ENCODE results near the gene PKNOX2. TPM values are rescaled to one million over a fixed set of nuclear protein-coding genes. Genes with fewer than 3 reads are reported as not detected.

Gene PKNOX2
- total RNA-seq, 1 donor from 2014 or later: 12.1 TPM

DNA sequence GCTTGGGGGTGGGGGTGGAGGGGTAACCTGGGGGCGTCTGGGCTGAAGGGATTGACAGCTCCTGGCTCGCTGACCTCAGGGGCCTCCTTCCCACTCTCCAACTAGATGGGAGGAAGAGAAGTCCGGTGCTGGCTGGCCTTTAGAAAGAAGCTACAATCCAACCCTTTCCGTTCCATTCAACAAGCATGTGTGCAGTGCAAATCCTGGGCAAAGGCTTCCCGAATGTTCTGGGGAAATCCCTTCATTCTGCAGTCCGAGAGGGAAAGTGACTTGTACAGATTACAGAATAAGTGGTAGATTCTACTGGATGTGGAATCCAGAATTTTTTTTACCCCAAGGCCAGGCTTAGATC is 181.6 kb downstream of the PKNOX2 start:
- TF ChIP-seq, protein P1, sequence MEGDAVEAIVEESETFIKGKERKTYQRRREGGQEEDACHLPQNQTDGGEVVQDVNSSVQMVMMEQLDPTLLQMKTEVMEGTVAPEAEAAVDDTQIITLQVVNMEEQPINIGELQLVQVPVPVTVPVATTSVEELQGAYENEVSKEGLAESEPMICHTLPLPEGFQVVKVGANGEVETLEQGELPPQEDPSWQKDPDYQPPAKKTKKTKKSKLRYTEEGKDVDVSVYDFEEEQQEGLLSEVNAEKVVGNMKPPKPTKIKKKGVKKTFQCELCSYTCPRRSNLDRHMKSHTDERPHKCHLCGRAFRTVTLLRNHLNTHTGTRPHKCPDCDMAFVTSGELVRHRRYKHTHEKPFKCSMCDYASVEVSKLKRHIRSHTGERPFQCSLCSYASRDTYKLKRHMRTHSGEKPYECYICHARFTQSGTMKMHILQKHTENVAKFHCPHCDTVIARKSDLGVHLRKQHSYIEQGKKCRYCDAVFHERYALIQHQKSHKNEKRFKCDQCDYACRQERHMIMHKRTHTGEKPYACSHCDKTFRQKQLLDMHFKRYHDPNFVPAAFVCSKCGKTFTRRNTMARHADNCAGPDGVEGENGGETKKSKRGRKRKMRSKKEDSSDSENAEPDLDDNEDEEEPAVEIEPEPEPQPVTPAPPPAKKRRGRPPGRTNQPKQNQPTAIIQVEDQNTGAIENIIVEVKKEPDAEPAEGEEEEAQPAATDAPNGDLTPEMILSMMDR (IDR thresholded peaks at IDR 0.05): no peak

DNA sequence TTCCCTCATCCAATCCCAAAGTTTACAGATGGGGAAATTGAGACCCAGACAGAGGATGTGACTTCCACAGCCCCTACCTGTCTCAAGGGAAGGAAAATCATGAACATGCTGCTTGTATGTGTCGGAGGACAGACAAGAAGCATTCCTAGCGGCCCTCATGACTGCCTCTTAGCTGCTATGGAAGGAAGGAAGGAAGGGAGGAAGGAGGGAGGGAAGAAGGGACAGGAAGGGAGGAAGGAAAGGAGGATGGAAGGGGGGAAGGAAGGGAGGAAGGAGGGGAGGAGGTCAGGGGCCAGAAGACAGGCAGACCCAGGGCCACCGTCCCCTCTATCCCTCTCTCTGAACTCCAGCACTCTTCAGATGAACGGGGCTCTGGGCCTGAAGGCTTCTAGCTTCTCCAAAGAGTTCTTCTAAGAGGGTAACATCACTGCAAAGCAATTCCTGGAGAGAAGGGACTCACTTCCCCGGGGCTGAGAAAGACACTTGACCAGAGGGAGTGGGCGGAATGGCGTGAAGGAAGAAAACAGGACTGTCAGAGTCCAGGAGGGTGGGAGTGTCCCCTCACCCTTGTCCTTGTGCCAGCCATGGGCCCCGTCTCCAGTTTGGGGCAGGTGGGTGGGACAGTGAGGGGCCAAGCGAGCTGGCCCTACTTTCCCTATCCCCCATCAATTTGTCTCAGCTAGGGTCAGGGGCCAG is 182.2 kb downstream of the PKNOX2 start:
- H3K9me3 ChIP-seq: no peaks in the 10 kb centered on the region
- H3K27me3 ChIP-seq: no peaks in the 10 kb centered on the region
- no peaks in the 10 kb centered on the region for H3K36me3 ChIP-seq
- intact Hi-C loops (cut with DNase I): loop anchor here (1.0 to 5.0 kb wide), 4 partner anchors 69 to 394 kb away; partner anchors contain the start of genes CCDC15, PKNOX2 and TMEM218
- peak overlapping the region; percentile 61 to 83 for H3K27ac ChIP-seq
- DNase-seq (ENCODE audit: low spot score in 2 of 2): no peak
- TF ChIP-seq, protein P1 (IDR thresholded peaks at IDR 0.05): no peak
- no peak overlapping the region for H3K4me3 ChIP-seq
- peaks cover 0 to 11% of the 10 kb centered on the region in 2 donors for H3K4me1 ChIP-seq

More for the DNA sequence above, 181.6 kb downstream of the PKNOX2 start:
- Histone ChIP-seq H3K9me3 (no peaks in the 10 kb centered on the region), H3K4me1 (peaks cover 0 to 11% of the 10 kb centered on the region in 2 donors), H3K36me3 (no peaks in the 10 kb centered on the region), H3K27me3 (no peaks in the 10 kb centered on the region), H3K27ac (peak overlapping the region; percentile 61 to 83), H3K4me3 (peak overlapping the region in 1 of 2 donors; percentile 16)
- intact Hi-C loops (cut with DNase I): loop anchor here (1.0 to 5.0 kb wide), 4 partner anchors 69 to 394 kb away; partner anchors contain the start of genes CCDC15, PKNOX2 and TMEM218
- no peak for DNase-seq (ENCODE audit: low spot score in 2 of 2)

DNA sequence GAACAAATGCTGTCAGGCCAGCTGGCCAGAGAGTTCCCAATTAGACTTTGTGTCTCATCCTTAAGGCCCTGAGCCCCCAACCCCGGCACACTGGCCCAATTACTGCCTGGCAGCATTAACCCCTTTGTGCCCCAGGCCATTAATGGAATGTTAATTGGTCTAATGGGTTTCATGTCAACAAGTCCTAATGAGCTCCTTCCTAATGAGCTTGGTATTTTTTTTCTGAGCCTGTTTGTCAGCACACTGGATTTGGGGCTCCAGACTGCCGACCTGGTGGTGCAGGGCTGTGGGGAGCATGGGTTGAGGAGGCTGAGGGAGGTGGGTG is 182.7 kb downstream of the PKNOX2 start:
- DNase-seq (ENCODE audit: low spot score in 2 of 2): no peak
- Histone ChIP-seq H3K9me3 (no peaks in the 10 kb centered on the region), H3K4me3 (no peak overlapping the region), H3K27ac (peak overlapping the region; percentile 61 to 83), H3K36me3 (no peaks in the 10 kb centered on the region), H3K4me1 (peaks cover 0 to 11% of the 10 kb centered on the region in 2 donors), H3K27me3 (no peaks in the 10 kb centered on the region)
- TF ChIP-seq, protein P1 (IDR thresholded peaks at IDR 0.05): no peak
- intact Hi-C loops (cut with DNase I): loop anchor here (5.0 kb wide), 3 partner anchors 70 to 395 kb away; partner anchors contain the start of genes CCDC15 and TMEM218

DNA sequence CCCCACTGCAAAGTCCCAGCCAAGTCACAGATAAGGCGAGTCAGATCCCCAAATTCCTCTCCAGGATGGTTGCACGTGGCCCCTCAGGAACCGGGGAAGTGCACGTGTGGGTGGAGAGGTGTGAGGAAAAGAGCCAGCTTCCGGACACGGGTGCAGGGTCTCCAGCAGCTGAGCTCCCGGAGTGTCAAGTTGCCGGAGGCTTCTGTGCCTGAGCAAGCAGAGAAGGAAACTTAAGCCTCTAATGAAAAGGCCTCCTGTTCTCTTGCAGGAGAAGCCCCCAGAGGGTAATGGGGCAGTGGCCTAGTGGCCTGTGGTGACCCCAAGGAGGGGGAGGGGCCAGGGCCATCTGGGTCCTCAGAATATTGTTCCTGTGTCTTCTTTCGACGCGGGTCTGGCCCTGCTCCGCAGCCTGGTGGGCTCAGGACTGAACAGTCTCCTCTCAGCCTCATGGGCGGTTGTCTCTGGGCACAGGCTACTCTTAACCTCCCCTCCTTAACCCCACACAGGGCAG is 183.6 kb downstream of the PKNOX2 start:
- H3K27ac ChIP-seq: no peak overlapping the region
- no peaks in the 10 kb centered on the region for H3K9me3 ChIP-seq
- TF ChIP-seq, protein P1 (IDR thresholded peaks at IDR 0.05): no peak
- peaks cover 0 to 11% of the 10 kb centered on the region in 2 donors for H3K4me1 ChIP-seq
- DNase-seq (ENCODE audit: low spot score in 2 of 2): no peak
- H3K36me3 ChIP-seq: no peaks in the 10 kb centered on the region
- H3K27me3 ChIP-seq: no peaks in the 10 kb centered on the region
- no peak overlapping the region for H3K4me3 ChIP-seq
- intact Hi-C loops (cut with DNase I): loop anchor here (1.0 to 5.0 kb wide), 4 partner anchors 57 to 396 kb away; partner anchors contain the start of genes CCDC15 and TMEM218

GRCh38 chr11:125348674-125349309 is 184.2 kb downstream of the PKNOX2 start:
- Histone ChIP-seq H3K27ac (no peak overlapping the region), H3K27me3 (no peaks in the 10 kb centered on the region), H3K9me3 (no peaks in the 10 kb centered on the region), H3K4me3 (no peak overlapping the region), H3K36me3 (no peaks in the 10 kb centered on the region), H3K4me1 (peaks cover 0 to 11% of the 10 kb centered on the region in 2 donors)
- peak in 1 of 2 donors; percentile 69 for DNase-seq (ENCODE audit: low spot score in 2 of 2)
- TF ChIP-seq, protein P1 (IDR thresholded peaks at IDR 0.05): peak; percentile 64 to 93 (median 90)
- intact Hi-C loops (cut with DNase I): loop anchor here (1.0 to 5.0 kb wide), 4 partner anchors 57 to 396 kb away; partner anchors contain the start of genes CCDC15 and TMEM218

All from ascending aorta (tissue), 2 donors.